Subcutaneous abdominal adipose tissue (tissue), 5 donors: ENCODE results near the gene RNF144A.
"Not testable (repeated sequence)": the region's sequence is repeated elsewhere in the genome, so short reads cannot be mapped to it uniquely, and the experiment has no call there.

Experiments used
- H3K27ac ChIP-seq: one replicate; pipeline ENCODE4 v1.7.0; 2013; ENCODE audit warnings: low read depth, mild to moderate bottlenecking, inconsistent platforms, low read length, moderate library complexity
- H3K27me3 ChIP-seq, 5 donors: one replicate each; pipeline ENCODE4 v1.7.0; 2013; ENCODE audit warnings: low read length in 5 of 5, inconsistent platforms in 1 of 5; ENCODE audit not compliant: control insufficient read depth in 5 of 5, insufficient read depth in 4 of 5
- H3K36me3 ChIP-seq, 5 donors: one replicate each; pipeline ENCODE4 v1.7.0; 2013; ENCODE audit warnings: low read length in 5 of 5; ENCODE audit not compliant: control insufficient read depth in 5 of 5, insufficient read depth in 5 of 5
- H3K4me1 ChIP-seq, 5 donors: one replicate each; pipeline ENCODE4 v1.7.0; 2013; ENCODE audit warnings: low read length in 5 of 5, mild to moderate bottlenecking in 3 of 5, moderate library complexity in 1 of 5; ENCODE audit not compliant: control insufficient read depth in 5 of 5, insufficient read depth in 5 of 5
- H3K4me3 ChIP-seq, 5 donors: one replicate each; pipeline ENCODE4 v1.7.0; 2013; ENCODE audit warnings: low read length in 5 of 5, low read depth in 1 of 5
- H3K9ac ChIP-seq, 5 donors: one replicate each; pipeline ENCODE4 v1.7.0; 2013; ENCODE audit warnings: low read length in 5 of 5, mild to moderate bottlenecking in 4 of 5, moderate library complexity in 3 of 5
- H3K9me3 ChIP-seq, 5 donors: one replicate each; pipeline ENCODE4 v1.7.0; 2013; ENCODE audit warnings: low read length in 5 of 5; ENCODE audit not compliant: control insufficient read depth in 5 of 5
- donor health status: healthy.
- donor health status: healthy.
- donor health status: healthy.
- donor health status: healthy.
- donor health status: healthy.

RNF144A gene

GRCh38 chr2:6881516-6881915 lies 35.7 kb upstream of the RNF144A start:
- Histone ChIP-seq H3K4me1 (peaks cover 0 to 44% (median 15%) of the 10 kb centered on the region in 5 donors), H3K9me3 (no peaks in the 10 kb centered on the region), H3K9ac (no peak overlapping the region), H3K4me3 (no peak overlapping the region), H3K27ac (no peak overlapping the region), H3K27me3 (no peaks in the 10 kb centered on the region), H3K36me3 (no peaks in the 10 kb centered on the region)

- H3K27ac ChIP-seq: no peak overlapping the region
- H3K36me3 ChIP-seq: peaks cover 0 to under 1% (median 0%) of the 10 kb centered on the region in 5 donors
- no peak overlapping the region for H3K9ac ChIP-seq
These were observed 33.6 kb upstream of the RNF144A start for GRCh38 chr2:6883448-6884122.

GRCh38 chr2:6885551-6885950 lies 31.7 kb upstream of the RNF144A start:
- peaks cover 0 to 5% (median 0%) of the 10 kb centered on the region in 5 donors for H3K36me3 ChIP-seq

More at GRCh38 chr2:6883448-6884122, 33.6 kb upstream of the RNF144A start:
- Histone ChIP-seq H3K4me3 (no peak overlapping the region), H3K4me1 (peaks cover 0 to 28% (median 3%) of the 10 kb centered on the region in 5 donors), H3K27me3 (no peaks in the 10 kb centered on the region), H3K9me3 (no peaks in the 10 kb centered on the region)

GRCh38 chr2:6885968-6886367 lies 31.2 kb upstream of the RNF144A start:
- Histone ChIP-seq H3K27me3 (no peaks in the 10 kb centered on the region), H3K4me1 (peaks cover 0 to 20% (median 0%) of the 10 kb centered on the region in 5 donors), H3K27ac (no peak overlapping the region), H3K4me3 (no peak overlapping the region), H3K36me3 (peaks cover 0 to 5% (median 0%) of the 10 kb centered on the region in 5 donors), H3K9me3 (no peaks in the 10 kb centered on the region), H3K9ac (no peak overlapping the region)

More at GRCh38 chr2:6885551-6885950, 31.7 kb upstream of the RNF144A start:
- Histone ChIP-seq H3K27me3 (no peaks in the 10 kb centered on the region), H3K27ac (no peak overlapping the region), H3K9me3 (no peaks in the 10 kb centered on the region), H3K4me1 (peaks cover 0 to 20% (median 0%) of the 10 kb centered on the region in 5 donors), H3K4me3 (no peak overlapping the region), H3K9ac (no peak overlapping the region)

GRCh38 chr2:6887751-6888192 lies 29.4 kb upstream of the RNF144A start:
- Histone ChIP-seq H3K27me3 (no peaks in the 10 kb centered on the region), H3K36me3 (peaks cover 0 to 5% (median 0%) of the 10 kb centered on the region in 5 donors), H3K9me3 (no peaks in the 10 kb centered on the region), H3K4me3 (no peak overlapping the region), H3K4me1 (peaks cover 0 to 17% (median 0%) of the 10 kb centered on the region in 5 donors), H3K9ac (no peak overlapping the region), H3K27ac (no peak overlapping the region)

- no peaks in the 10 kb centered on the region for H3K27me3 ChIP-seq
- peaks cover 0 to 9% (median 2%) of the 10 kb centered on the region in 5 donors for H3K36me3 ChIP-seq
- H3K4me1 ChIP-seq: peaks cover 0 to 8% (median 0%) of the 10 kb centered on the region in 5 donors
- no peak overlapping the region for H3K27ac ChIP-seq
- H3K9me3 ChIP-seq: no peaks in the 10 kb centered on the region
- no peak overlapping the region for H3K4me3 ChIP-seq
- no peak overlapping the region for H3K9ac ChIP-seq
These were observed 28.5 kb upstream of the RNF144A start for GRCh38 chr2:6888724-6889123.

GRCh38 chr2:6893876-6894482 lies 23.2 kb upstream of the RNF144A start:
- H3K9me3 ChIP-seq: no peaks in the 10 kb centered on the region
- H3K4me1 ChIP-seq: no peaks in the 10 kb centered on the region
- no peak overlapping the region for H3K4me3 ChIP-seq
- H3K36me3 ChIP-seq: peaks cover 0 to 21% (median 10%) of the 10 kb centered on the region in 5 donors
- no peaks in the 10 kb centered on the region for H3K27me3 ChIP-seq
- no peak overlapping the region for H3K9ac ChIP-seq
- no peak overlapping the region for H3K27ac ChIP-seq

GRCh38 chr2:6896930-6897759 lies 20.1 kb upstream of the RNF144A start:
- Histone ChIP-seq H3K9ac (no peak overlapping the region), H3K36me3 (peaks cover 0 to 21% (median 9%) of the 10 kb centered on the region in 5 donors), H3K9me3 (no peaks in the 10 kb centered on the region), H3K4me3 (no peak overlapping the region), H3K27ac (no peak overlapping the region), H3K4me1 (no peaks in the 10 kb centered on the region), H3K27me3 (no peaks in the 10 kb centered on the region)

GRCh38 chr2:6902581-6902980 lies 14.6 kb upstream of the RNF144A start:
- not testable (repeated sequence) for H3K36me3 ChIP-seq, H3K27ac ChIP-seq, H3K9ac ChIP-seq, H3K27me3 ChIP-seq, H3K4me3 ChIP-seq, H3K4me1 ChIP-seq, H3K9me3 ChIP-seq

GRCh38 chr2:6905668-6906067 lies 11.5 kb upstream of the RNF144A start:
- no peaks in the 10 kb centered on the region for H3K4me1 ChIP-seq
- no peaks in the 10 kb centered on the region for H3K36me3 ChIP-seq
- no peak overlapping the region for H3K9ac ChIP-seq
- no peaks in the 10 kb centered on the region for H3K9me3 ChIP-seq
- H3K27ac ChIP-seq: no peak overlapping the region
- H3K4me3 ChIP-seq: no peak overlapping the region
- H3K27me3 ChIP-seq: no peaks in the 10 kb centered on the region
